Measurements from ENCODE around the gene POFUT2.

The POFUT2 gene

GRCh38 chr21:45287438-45288391 is at the start of gene POFUT2:
Gene POFUT2, minus strand, starts transcription at chr21:45287895. Its CDS starts 24 bp downstream, at chr21:45287871.
- DNase-seq, result peak; percentile 99

GRCh38 chr21:45336870-45337269 is 49.2 kb upstream of the POFUT2 start:
- no peak for DNase-seq

DNA sequence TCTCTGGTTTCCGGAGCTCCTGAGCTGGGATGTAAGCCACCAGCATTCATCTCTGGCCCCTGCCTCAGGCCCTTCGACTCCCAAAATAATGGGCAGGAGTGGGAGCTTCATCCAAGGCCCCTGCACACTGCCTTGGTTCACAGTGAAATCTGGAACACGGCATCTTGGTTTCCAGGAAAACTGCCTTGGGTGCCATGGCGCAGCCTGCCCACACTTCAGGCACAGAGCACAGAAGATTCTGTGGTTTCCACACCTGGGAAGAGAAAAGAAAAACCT is 48.8 kb upstream of the POFUT2 start:
- DNase-seq, result no peak

DNA sequence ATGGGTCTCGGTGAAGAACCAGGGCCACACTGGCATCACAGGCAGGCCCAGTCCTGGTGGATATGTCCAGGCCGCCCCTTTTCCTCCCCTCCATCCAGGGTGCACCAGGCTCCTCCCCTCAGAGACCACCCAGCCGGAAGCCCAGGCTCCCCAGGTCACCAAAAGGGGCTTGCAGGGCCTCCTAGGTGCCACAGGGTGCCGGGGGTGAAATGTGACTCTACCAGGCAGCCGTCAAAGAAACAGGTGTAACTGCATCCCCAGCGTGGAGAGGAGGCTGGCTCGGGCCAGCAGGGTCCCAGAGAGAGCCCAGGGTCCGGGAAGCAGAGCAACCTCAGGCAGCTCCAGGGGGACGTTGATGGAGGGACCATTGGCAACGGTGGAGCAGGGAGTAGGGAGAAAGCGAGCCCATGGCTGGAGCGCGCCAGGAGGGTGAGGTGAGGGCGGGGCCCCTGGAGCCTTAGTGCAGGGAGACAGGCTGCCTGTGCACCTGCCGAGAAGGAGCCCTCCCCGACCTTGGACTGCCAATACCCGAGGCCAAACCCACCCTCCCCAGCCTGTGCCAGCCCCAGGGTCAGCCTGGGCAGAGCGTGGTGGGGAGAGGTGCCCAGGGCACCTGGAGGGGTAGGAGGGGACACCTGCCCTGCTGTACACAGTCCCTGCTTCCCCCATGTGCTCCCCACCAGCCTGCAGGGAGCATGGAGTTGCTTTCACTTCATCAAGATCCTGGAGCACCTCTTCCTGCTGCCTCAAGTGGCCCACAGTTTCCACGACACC is 48.3 kb upstream of the POFUT2 start:
- DNase-seq, result no peak

- DNase-seq, result no peak
Observed at GRCh38 chr21:45335151-45335760, 47.6 kb upstream of the POFUT2 start.

DNA sequence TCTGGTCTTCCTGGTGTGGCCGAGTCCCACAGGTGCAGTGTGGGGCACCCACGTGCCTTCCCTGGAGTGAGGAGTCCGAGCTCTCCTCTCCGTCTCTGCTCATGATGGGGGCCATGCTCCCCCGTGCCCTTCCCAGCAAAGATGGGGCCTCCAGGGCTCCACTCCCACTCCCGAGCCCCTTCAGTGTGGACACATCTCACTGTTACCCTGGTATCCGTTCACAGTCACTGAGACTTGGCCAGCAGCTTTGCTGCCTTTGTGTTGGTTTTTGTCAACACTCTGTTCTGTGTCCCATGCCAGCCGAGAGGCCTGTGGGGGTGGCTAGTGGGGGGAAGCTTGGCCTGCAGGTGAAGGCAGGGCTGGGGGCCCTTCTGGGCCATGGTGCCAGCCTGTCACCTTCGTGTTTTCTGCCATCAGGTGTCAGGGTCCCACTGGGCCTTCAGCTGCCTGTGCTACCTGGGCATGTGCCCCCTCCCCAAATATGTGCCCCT is 46.9 kb upstream of the POFUT2 start:
- DNase-seq, result no peak

- DNase-seq, result no peak
Observed at GRCh38 chr21:45334134-45334533, 46.4 kb upstream of the POFUT2 start.

GRCh38 chr21:45333583-45334121 is 46.0 kb upstream of the POFUT2 start:
- DNase-seq, result no peak

GRCh38 chr21:45332981-45333582 is 45.4 kb upstream of the POFUT2 start:
- no peak for DNase-seq

DNA sequence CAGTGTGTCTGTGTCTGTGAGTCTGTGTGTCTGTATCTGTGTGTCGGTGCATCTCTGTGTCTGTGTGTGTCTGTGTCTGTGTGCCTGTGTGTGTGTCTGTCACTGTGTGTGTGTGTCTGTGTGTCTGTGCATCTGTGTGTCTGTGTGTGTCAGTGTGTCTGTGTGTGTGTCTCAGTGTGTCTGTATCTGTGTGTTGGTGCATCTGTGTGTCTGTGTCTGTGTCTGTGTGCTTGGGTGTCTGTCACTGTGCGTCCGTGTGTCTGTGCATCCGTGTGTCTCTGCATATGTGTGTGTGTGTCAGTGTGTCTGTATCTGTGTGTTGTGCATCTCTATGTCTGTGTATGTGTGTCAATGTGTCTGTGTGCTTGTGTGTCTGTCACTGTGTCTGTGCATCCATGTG is 44.7 kb upstream of the POFUT2 start:
- DNase-seq, result no peak

DNA sequence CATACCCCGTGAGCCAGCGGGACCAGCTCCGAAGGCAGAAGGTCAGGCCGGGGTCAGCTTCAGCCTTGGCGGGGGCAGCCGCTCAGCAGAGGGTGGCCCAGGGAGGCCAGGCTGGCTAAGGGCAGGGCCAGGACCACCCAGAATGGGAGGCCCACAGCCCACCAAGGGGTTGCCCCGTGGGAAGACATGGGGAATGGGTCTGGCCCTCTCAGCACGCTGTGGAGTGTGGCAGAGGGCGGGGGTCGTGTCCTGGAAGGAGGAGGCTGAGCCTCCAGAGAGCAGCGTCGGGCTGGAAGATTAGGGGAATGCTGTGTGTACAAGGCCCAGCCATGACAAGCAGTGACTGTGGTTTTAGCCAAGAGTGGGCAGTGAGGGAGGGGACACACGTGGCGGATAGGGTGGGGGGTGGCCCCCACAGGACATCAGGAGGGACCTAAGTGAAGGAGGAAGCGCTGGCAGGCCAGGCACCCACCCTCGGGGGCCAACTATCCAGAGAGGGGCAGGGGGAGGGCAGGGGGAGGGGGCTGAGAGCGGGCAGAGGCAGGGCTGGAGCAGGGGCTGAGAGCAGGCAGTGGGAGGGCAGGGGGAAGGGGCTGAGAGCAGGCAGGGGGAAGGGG is 43.9 kb upstream of the POFUT2 start:
- DNase-seq, result no peak

GRCh38 chr21:45330851-45331261 is 43.2 kb upstream of the POFUT2 start:
- no peak for DNase-seq

- no peak for DNase-seq
Observed at GRCh38 chr21:45330075-45330781, 42.5 kb upstream of the POFUT2 start.

- no peak for DNase-seq
Observed at GRCh38 chr21:45329261-45330074, 41.8 kb upstream of the POFUT2 start.

GRCh38 chr21:45328198-45329091 is 40.8 kb upstream of the POFUT2 start:
- no peak for DNase-seq

GRCh38 chr21:45327441-45328197 is 39.9 kb upstream of the POFUT2 start:
- DNase-seq, result no peak

DNA sequence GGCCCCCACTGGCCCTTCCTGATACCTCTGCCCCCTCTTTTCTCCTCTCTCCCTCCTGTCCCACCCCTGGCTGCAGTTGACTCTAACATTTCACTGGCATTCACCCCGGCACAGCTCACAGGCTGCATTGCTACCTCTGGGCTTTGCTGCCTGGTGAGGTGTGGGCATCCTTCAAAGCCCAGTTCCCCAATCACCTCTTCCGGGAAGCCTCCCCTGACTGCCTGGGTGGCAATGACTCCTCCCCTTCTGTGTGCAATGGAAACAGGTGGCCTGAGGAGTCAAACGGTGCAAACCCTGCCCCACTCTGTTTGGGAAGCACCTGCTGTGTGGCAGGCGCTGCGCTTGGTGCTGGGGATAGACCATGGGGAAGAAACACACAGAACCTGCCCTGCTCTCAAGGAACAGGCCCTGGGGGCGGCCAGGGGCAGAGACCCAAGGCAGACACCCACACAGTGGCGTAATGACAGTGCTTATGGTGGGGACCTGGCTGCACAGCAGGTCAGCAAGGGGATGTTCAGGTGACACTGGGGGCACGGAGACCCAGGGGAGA is 39.3 kb upstream of the POFUT2 start:
- no peak for DNase-seq

- no peak for DNase-seq
Observed at GRCh38 chr21:45326169-45326851, 38.6 kb upstream of the POFUT2 start.

Data from suppressor macrophage treated with lipopolysaccharide for 4 hours (primary cell).